ENCODE data around the gene ZNF70. TPM values are rescaled to one million over a fixed set of nuclear protein-coding genes. Genes with fewer than 3 reads are reported as not detected.

ZNF70 gene
- total and polyA plus RNA-seq, 9 of the 15 experiments (the other 6 are each of a cell fraction or from before 2014, with no cell fraction given): 0.14 to 3.3 (median 1.4) TPM

DNA sequence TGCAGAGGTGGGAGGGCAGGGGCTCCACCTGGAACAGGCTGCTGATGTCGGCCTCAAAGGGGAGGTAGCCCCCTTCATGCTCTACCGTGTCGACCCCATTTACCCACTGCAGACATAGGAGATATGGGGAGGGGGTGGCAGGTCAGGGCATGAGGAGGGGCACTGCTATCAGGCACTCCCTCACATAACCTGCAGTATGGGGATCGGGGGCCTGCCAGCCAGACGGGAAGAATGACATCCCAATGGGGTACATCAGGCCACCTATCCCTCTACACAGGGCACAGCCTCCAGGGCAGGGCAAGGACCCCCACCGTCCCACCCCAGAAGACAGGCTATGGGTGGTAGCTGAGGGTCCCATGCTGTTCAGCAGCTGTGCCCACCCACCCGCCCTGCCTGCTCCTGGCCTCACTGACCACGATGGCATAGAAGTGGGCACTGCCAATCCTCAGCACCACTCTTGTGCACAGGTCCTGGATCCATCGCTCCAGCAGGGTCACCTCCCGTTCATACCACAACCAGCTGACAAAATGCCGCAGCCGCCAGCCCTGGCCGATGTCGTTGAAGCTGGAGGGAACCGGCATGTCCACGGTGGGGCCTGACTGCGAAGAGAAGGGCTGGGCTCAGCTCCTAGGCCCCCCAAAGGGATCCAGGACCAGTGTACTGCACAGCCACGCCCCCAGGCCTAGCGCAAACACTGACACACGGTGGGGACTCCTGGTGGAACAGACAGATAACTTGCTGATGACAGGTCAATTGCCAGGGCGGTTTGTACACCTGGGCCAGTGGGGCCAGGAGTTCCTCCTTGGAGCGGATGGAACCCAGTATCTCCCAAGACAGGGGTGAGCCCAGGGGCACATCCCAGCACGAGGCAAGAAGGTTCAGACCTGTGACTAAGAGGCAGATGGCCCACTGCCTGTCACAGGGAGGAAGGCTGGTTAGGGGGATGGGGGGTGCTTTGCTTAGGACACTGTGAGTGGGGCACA, 36.0 kb downstream of the ZNF70 start:
- Histone ChIP-seq H3K9me3 (replicated peaks; ENCODE audit: control insufficient read depth, insufficient read depth, low read depth, low read length) (no peaks in the 10 kb centered on the region), H3K9ac (ENCODE audit: insufficient read depth in 1 of 2, low read depth in 2 of 2, low read length in 2 of 2) (peak overlapping the region in 1 of 2 experiments; percentile 52; a peak in 1 of 4 replicates), H3K79me2 (ENCODE audit: control insufficient read depth, insufficient read depth, low read length) (peaks cover 19% of the 10 kb centered on the region), H4K20me1 (replicated peaks; ENCODE audit: control insufficient read depth, insufficient read depth, low read length) (no peaks in the 10 kb centered on the region), H3K4me1 (replicated peaks in 1 of 2; ENCODE audit: control insufficient read depth in 2 of 2, insufficient read depth in 2 of 2, low read length in 2 of 2) (peaks cover 6 to 25% of the 10 kb centered on the region in 2 experiments; a peak in 4 of 5 replicates), H2AFZ (ENCODE audit: low read depth, low read length) (no peak overlapping the region), H3K27me3 (ENCODE audit: control insufficient read depth in 2 of 2, insufficient read depth in 2 of 2, low read length in 2 of 2) (no peaks in the 10 kb centered on the region), H3K4me2 (ENCODE audit: insufficient read depth, low read length) (no peak overlapping the region), H3K9me1 (ENCODE audit: control insufficient read depth, insufficient read depth, low read length) (no peaks in the 10 kb centered on the region), H3K27ac (ENCODE audit: extremely low read depth, low read depth, low read length) (no peak overlapping the region), H3K36me3 (ENCODE audit: control insufficient read depth, insufficient read depth, low read length) (peaks cover 44% of the 10 kb centered on the region; the same call in 1 of the 3 replicates), H3K4me3 (no peak overlapping the region)
- in situ Hi-C loops (cut with MboI) (no loop called here), intact Hi-C loops (cut with micrococcal nuclease) (no loop called here)
- ChIA-PET CTCF (ENCODE audit: low intra/inter-chr PET ratio) (no interaction called here), POLR2A (interaction anchor here (0.6 kb wide), 1 partner anchor 48 kb away, joined by 3 read pairs; the partner anchor contains the start of gene C22orf15)
- ATAC-seq (peak; percentile 16; the same call in 1 of the 3 replicates), DNase-seq (ENCODE audit: extremely low read depth in 1 of 4, low spot score in 3 of 4) (peak; percentile 17 to 47 (median 33)), FAIRE-seq (peak; percentile 70)
- no TSS peak for BruUV-seq (replicated peaks)
- 66% methylated on average over 11 of the region's 23 CpGs for WGBS (ENCODE audit: insufficient coverage, low coverage, missing lambda C conversion rate)
- TF ChIP-seq EZH2 (IDR thresholded peaks at IDR 0.05; ENCODE audit: borderline replicate concordance, low read depth, low read length) (no peak), MEIS2 (IDR thresholded peaks at IDR 0.05; ENCODE audit: partially characterized antibody) (peak; percentile 15), TCF3 (CRISPR knock-in tag; IDR thresholded peaks at IDR 0.05) (peak; percentile 41; the same call in 1 of the 2 replicates), CBFA2T3 (IDR thresholded peaks at IDR 0.05) (peak; percentile 72), MIER1 (IDR thresholded peaks at IDR 0.05; ENCODE audit: low read depth) (no peak), MTA3 (IDR thresholded peaks at IDR 0.05; ENCODE audit: borderline replicate concordance) (no peak), TCF7 (IDR thresholded peaks at IDR 0.05; ENCODE audit: borderline replicate concordance) (no peak), ZNF75A (CRISPR knock-in tag; IDR thresholded peaks at IDR 0.05) (no peak)
- TF ChIP-seq, protein P1, sequence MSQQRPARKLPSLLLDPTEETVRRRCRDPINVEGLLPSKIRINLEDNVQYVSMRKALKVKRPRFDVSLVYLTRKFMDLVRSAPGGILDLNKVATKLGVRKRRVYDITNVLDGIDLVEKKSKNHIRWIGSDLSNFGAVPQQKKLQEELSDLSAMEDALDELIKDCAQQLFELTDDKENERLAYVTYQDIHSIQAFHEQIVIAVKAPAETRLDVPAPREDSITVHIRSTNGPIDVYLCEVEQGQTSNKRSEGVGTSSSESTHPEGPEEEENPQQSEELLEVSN (IDR thresholded peaks at IDR 0.05; ENCODE audit: borderline replicate concordance in 1 of 2, extremely low read depth in 1 of 2, insufficient read depth in 1 of 2, insufficient read length in 1 of 2, low read depth in 1 of 2, low read length in 1 of 2, poor library complexity in 1 of 2, severe bottlenecking in 1 of 2): no peak
- TF ChIP-seq, protein P2, sequence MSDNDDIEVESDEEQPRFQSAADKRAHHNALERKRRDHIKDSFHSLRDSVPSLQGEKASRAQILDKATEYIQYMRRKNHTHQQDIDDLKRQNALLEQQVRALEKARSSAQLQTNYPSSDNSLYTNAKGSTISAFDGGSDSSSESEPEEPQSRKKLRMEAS (CRISPR knock-in tag; IDR thresholded peaks at IDR 0.05): peak; percentile 60
- TF ChIP-seq, protein P3, sequence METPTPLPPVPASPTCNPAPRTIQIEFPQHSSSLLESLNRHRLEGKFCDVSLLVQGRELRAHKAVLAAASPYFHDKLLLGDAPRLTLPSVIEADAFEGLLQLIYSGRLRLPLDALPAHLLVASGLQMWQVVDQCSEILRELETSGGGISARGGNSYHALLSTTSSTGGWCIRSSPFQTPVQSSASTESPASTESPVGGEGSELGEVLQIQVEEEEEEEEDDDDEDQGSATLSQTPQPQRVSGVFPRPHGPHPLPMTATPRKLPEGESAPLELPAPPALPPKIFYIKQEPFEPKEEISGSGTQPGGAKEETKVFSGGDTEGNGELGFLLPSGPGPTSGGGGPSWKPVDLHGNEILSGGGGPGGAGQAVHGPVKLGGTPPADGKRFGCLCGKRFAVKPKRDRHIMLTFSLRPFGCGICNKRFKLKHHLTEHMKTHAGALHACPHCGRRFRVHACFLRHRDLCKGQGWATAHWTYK (CRISPR knock-in tag; IDR thresholded peaks at IDR 0.05): no peak
- TF ChIP-seq, protein P4, sequence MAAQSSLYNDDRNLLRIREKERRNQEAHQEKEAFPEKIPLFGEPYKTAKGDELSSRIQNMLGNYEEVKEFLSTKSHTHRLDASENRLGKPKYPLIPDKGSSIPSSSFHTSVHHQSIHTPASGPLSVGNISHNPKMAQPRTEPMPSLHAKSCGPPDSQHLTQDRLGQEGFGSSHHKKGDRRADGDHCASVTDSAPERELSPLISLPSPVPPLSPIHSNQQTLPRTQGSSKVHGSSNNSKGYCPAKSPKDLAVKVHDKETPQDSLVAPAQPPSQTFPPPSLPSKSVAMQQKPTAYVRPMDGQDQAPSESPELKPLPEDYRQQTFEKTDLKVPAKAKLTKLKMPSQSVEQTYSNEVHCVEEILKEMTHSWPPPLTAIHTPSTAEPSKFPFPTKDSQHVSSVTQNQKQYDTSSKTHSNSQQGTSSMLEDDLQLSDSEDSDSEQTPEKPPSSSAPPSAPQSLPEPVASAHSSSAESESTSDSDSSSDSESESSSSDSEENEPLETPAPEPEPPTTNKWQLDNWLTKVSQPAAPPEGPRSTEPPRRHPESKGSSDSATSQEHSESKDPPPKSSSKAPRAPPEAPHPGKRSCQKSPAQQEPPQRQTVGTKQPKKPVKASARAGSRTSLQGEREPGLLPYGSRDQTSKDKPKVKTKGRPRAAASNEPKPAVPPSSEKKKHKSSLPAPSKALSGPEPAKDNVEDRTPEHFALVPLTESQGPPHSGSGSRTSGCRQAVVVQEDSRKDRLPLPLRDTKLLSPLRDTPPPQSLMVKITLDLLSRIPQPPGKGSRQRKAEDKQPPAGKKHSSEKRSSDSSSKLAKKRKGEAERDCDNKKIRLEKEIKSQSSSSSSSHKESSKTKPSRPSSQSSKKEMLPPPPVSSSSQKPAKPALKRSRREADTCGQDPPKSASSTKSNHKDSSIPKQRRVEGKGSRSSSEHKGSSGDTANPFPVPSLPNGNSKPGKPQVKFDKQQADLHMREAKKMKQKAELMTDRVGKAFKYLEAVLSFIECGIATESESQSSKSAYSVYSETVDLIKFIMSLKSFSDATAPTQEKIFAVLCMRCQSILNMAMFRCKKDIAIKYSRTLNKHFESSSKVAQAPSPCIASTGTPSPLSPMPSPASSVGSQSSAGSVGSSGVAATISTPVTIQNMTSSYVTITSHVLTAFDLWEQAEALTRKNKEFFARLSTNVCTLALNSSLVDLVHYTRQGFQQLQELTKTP (IDR thresholded peaks at IDR 0.05; ENCODE audit: low read depth in 1 of 2, partially characterized antibody in 2 of 2): no peak
- TF ChIP-seq, protein P5, sequence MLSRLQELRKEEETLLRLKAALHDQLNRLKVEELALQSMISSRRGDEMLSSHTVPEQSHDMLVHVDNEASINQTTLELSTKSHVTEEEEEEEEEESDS (CRISPR knock-in tag; IDR thresholded peaks at IDR 0.05): no peak

All from K562 (cell line).